K562 (cell line): ENCODE results near the gene ARID4B. TPM values are rescaled to one million over a fixed set of nuclear protein-coding genes. Genes with fewer than 3 reads are reported as not detected.
A peak's percentile ranks its signal among the peaks of the same experiment; 100 is the strongest.
"Not testable (repeated sequence)": the region's sequence is repeated elsewhere in the genome, so short reads cannot be mapped to it uniquely, and the experiment has no call there.

Source experiments
- ATAC-seq: fragments of 200-7000 bp; cut with Tn5 transposase; 3 replicates; pipeline ENCODE4 v1.9.1; 2020; ENCODE audit warnings: moderate library complexity
- BruUV-seq: library from RNA; stranded (reverse); fragments of 400-500 nt; replicated peaks from 2 replicates; lab custom pipeline; 2021; lab: Mats Ljungman, UMichigan
- CTCF ChIA-PET: fragments of 300-600 bp; formaldehyde crosslinking; extraction: SDS; loops from one replicate; lab custom pipeline; 2021; ENCODE audit warnings: low intra/inter-chr PET ratio; lab: Yijun Ruan, JAX
- POLR2A ChIA-PET: fragments of 300-600, 350-650 bp; sonication (Branson Sonifier 250); formaldehyde crosslinking; extraction: SDS; loops from one replicate; lab custom pipeline; 2021; ENCODE audit warnings: antibody characterized with exemption, inconsistent platforms; lab: Yijun Ruan, JAX
- DNase-seq, 4 experiments: peaks; one replicate each; pipeline versions ENCODE4 v3.0.0 to v3.0.0-alpha.2; 2011 to 2018; ENCODE audit warnings: low spot score in 3 of 4, mixed read lengths in 3 of 4; ENCODE audit errors: extremely low read depth in 1 of 4
- FAIRE-seq: peaks from 2 replicates; lab custom pipeline; 2011; peaks lifted over from hg19 to GRCh38; lab: Jason Lieb, UNC
- H2AFZ ChIP-seq: 2 replicates; pipeline ENCODE4 v1.6.0; 2011; ENCODE audit warnings: low read depth, low read length, control low read depth, inconsistent platforms
- H3K27ac ChIP-seq: fragments of 200-600 bp; 3 replicates; pipeline ENCODE4 v1.8.0; 2011; ENCODE audit warnings: low read depth, mild to moderate bottlenecking, control low read depth, inconsistent platforms, low read length, moderate library complexity, mixed read lengths; ENCODE audit errors: extremely low read depth
- H3K27me3 ChIP-seq, 2 experiments: fragments of 300-600 bp in 1 of 2; 2 replicates in 1 of 2; 3 replicates in 1 of 2; pipeline versions ENCODE4 v1.6.0 to v1.8.0; 2011; ENCODE audit warnings: inconsistent platforms in 2 of 2, low read length in 2 of 2, mild to moderate bottlenecking in 1 of 2, mixed read lengths in 1 of 2, moderate library complexity in 1 of 2; ENCODE audit not compliant: control insufficient read depth in 2 of 2, insufficient read depth in 2 of 2
- H3K36me3 ChIP-seq: fragments of 300-600 bp; 3 replicates; pipeline ENCODE4 v1.8.0; 2011; ENCODE audit warnings: mild to moderate bottlenecking, low read length, inconsistent platforms; ENCODE audit not compliant: control insufficient read depth, insufficient read depth
- H3K4me1 ChIP-seq, 2 experiments: fragments of 200-600 bp in 1 of 2; replicated peaks in 1 of 2; 2 replicates in 1 of 2; 3 replicates in 1 of 2; pipeline versions ENCODE4 v1.5.1 to v1.8.0; 2011; ENCODE audit warnings: inconsistent platforms in 2 of 2, low read length in 2 of 2, mild to moderate bottlenecking in 1 of 2, mixed read lengths in 1 of 2, moderate library complexity in 1 of 2; ENCODE audit not compliant: control insufficient read depth in 2 of 2, insufficient read depth in 2 of 2
- H3K4me2 ChIP-seq: 2 replicates; pipeline ENCODE4 v1.6.1; 2011; ENCODE audit warnings: low read length, control low read depth, inconsistent platforms, mixed read lengths; ENCODE audit not compliant: insufficient read depth
- H3K4me3 ChIP-seq: fragments of 200-600 bp; sonication (generic), shearing (Covaris generic); 2 replicates; pipeline ENCODE4 v1.5.1; 2016; ENCODE audit warnings: control low read depth, inconsistent platforms
- H3K79me2 ChIP-seq: fragments of 200-600 bp; 3 replicates; pipeline ENCODE4 v1.8.0; 2011; ENCODE audit warnings: low read length, inconsistent platforms; ENCODE audit not compliant: control insufficient read depth, insufficient read depth
- H3K9ac ChIP-seq, 2 experiments: 2 replicates each; pipeline versions ENCODE4 v1.6.0 to v1.6.1; 2011; ENCODE audit warnings: low read depth in 2 of 2, low read length in 2 of 2, control low read depth in 1 of 2, inconsistent platforms in 1 of 2, mild to moderate bottlenecking in 1 of 2, mixed read lengths in 1 of 2; ENCODE audit not compliant: insufficient read depth in 1 of 2
- H3K9me1 ChIP-seq: one replicate; pipeline ENCODE4 v1.6.0; 2011; ENCODE audit warnings: inconsistent platforms, mild to moderate bottlenecking, low read length, moderate library complexity; ENCODE audit not compliant: control insufficient read depth, insufficient read depth
- H3K9me3 ChIP-seq: replicated peaks from 2 replicates; pipeline ENCODE4 v1.5.1; 2011; ENCODE audit warnings: low read depth, low read length, inconsistent platforms; ENCODE audit not compliant: control insufficient read depth, insufficient read depth
- H4K20me1 ChIP-seq: replicated peaks from 2 replicates; pipeline ENCODE4 v1.6.1; 2011; ENCODE audit warnings: low read length, inconsistent platforms, mixed read lengths; ENCODE audit not compliant: control insufficient read depth, insufficient read depth
- CEBPB ChIP-seq: fragments of 450-650 bp; IDR thresholded peaks from 2 replicates; pipeline ENCODE4 v1.6.1; 2016; ENCODE audit warnings: missing genetic modification characterization, missing compliant biosample characterization
- CEBPG ChIP-seq, 3 experiments: fragments of 200-800 bp in 1 of 3; sonication (Bioruptor generic) in 1 of 3; sonication (generic) in 1 of 3; formaldehyde crosslinking in 1 of 3; IDR thresholded peaks in 2 of 3; conservative IDR thresholded peaks in 1 of 3; 2 replicates each; pipeline versions ENCODE4 v1.6.1 to v1.8.0; 2016 to 2022; ENCODE audit warnings: missing compliant biosample characterization in 2 of 3, missing genetic modification characterization in 2 of 3, mild to moderate bottlenecking in 1 of 3, missing genetic modification reagents in 1 of 3
- ELK3 ChIP-seq: fragments of 450-650 bp; formaldehyde crosslinking; IDR thresholded peaks from 2 replicates; pipeline ENCODE4 v1.4.0; 2020; ENCODE audit warnings: mild to moderate bottlenecking
- MTF1 ChIP-seq: fragments of 250-450 bp; sonication (Bioruptor Pico); IDR thresholded peaks from 2 replicates; pipeline ENCODE4 v1.9.0; 2021; ENCODE audit warnings: moderate library complexity, mild to moderate bottlenecking, inconsistent platforms, borderline replicate concordance
- ZBED1 ChIP-seq: IDR thresholded peaks from 2 replicates; pipeline ENCODE4 v1.6.1; 2014
- WGBS: fragments of 100-300 bp; shearing (Covaris generic); methylation state at CpG from one replicate; pipeline ENCODE4 v1.1.6; 2016; ENCODE audit warnings: low coverage, mixed read lengths; ENCODE audit not compliant: insufficient coverage; ENCODE audit errors: missing lambda C conversion rate; 5-methylcytosine and 5-hydroxymethylcytosine counted together
- in situ Hi-C: fragments of 300-500 bp; cut with MboI; formaldehyde crosslinking; loops from 4 replicates; pipeline ENCODE4 v1.15.0; 2018; ENCODE audit warnings: inconsistent platforms, mixed read lengths
- intact Hi-C: fragments of 100-400 bp; cut with micrococcal nuclease; formaldehyde crosslinking; loops from 2 replicates; pipeline ENCODE4 v1.14.2; 2022
- polyA plus RNA-seq, 8 experiments: library from polyadenylated mRNA; depleted of rRNA in 4 of 8; stranded (reverse) in 5 of 8; unstranded in 3 of 8; fragments of >200 nt; fragmentation: Nextera tagmentation in 2 of 8; fragmentation: Illumina TruSeq in 1 of 8; extraction: Ambion mirVana in 2 of 8; extraction: Trizol in 1 of 8; gene quantifications; 2 replicates each; pipeline versions ENCODE4 v1.2.1 to v1.2.3, GENCODE V29; 2011 to 2014; ENCODE audit warnings: inconsistent platforms in 1 of 8, missing spikeins in 1 of 8
- total RNA-seq, 7 experiments: library from RNA; depleted of rRNA in 6 of 7; stranded (reverse); fragments of >200 nt in 6 of 7; fragmentation: Illumina TruSeq in 2 of 7; extraction: Trizol in 2 of 7; gene quantifications; 2 replicates each; pipeline versions ENCODE4 v1.2.1 to v1.2.3, GENCODE V29; 2011 to 2021; ENCODE audit warnings: low replicate concordance in 1 of 7

ARID4B gene
- total and polyA plus RNA-seq, 9 of the 15 experiments (the other 6 are each of a cell fraction or from before 2014, with no cell fraction given), result 8.4 to 38.9 (median 18.5) TPM

GRCh38 chr1:235259133-235259778, 68.7 kb downstream of the ARID4B start (continued):
- no peak for TF ChIP-seq ELK3
- no peak for TF ChIP-seq ZBED1
- no peak for TF ChIP-seq MTF1 (CRISPR knock-in tag)

GRCh38 chr1:235258068-235258467, 69.9 kb downstream of the ARID4B start:
- H3K9me1 ChIP-seq; H2AFZ ChIP-seq; DNase-seq; H3K27me3 ChIP-seq; H4K20me1 ChIP-seq; H3K4me2 ChIP-seq; H3K27ac ChIP-seq; H3K4me1 ChIP-seq; in situ Hi-C loops; BruUV-seq; CTCF ChIA-PET; FAIRE-seq; H3K9me3 ChIP-seq; ATAC-seq; H3K4me3 ChIP-seq; H3K9ac ChIP-seq; TF ChIP-seq CEBPG (tag; conservative IDR thresholded peaks at IDR 0.05 in 1 of 2, IDR thresholded peaks at IDR 0.05 in 1 of 2): not testable (repeated sequence)
- POLR2A ChIA-PET, result interaction anchor here (1.1 to 1.2 kb wide), 2 partner anchors 12 to 17 kb away, joined by 4 to 6 read pairs; no protein-coding TSS in a partner anchor
- Histone ChIP-seq H3K36me3 (peaks cover 29% of the 10 kb centered on the region; the same call in 2 of the 3 replicates), H3K79me2 (peaks cover 45% of the 10 kb centered on the region)
- WGBS, result 93% methylated on average over 6 of the region's 6 CpGs
- intact Hi-C loops, result loop anchor here (10.0 kb wide), 1 partner anchor 247 kb away; the partner anchor contains the start of gene B3GALNT2
- peak; percentile 47; the same call in 1 of the 2 replicates for TF ChIP-seq CEBPG (CRISPR knock-in tag; IDR thresholded peaks at IDR 0.05)
- peak; percentile 65 for TF ChIP-seq CEBPB (tag)
